ENCODE results near the gene SYTL2.

The SYTL2 gene

GRCh38 chr11:85709941-85710702, 100.8 kb downstream of the SYTL2 start:
- Histone ChIP-seq H3K36me3 (ENCODE audit: control insufficient read depth, insufficient read depth, low read length) (no peaks in the 10 kb centered on the region), H3K9me3 (ENCODE audit: control insufficient read depth, insufficient read depth, low read length) (no peaks in the 10 kb centered on the region), H3K4me1 (ENCODE audit: control insufficient read depth, insufficient read depth, low read length) (no peaks in the 10 kb centered on the region), H3K9ac (ENCODE audit: low read depth, low read length) (no peak overlapping the region), H3K4me3 (ENCODE audit: low read depth, low read length) (no peak overlapping the region), H3K27ac (ENCODE audit: low read depth, low read length) (no peak overlapping the region), H3K27me3 (ENCODE audit: control insufficient read depth, insufficient read depth, low read length) (no peaks in the 10 kb centered on the region)

- H3K36me3 ChIP-seq (ENCODE audit: control insufficient read depth, insufficient read depth, low read length): no peaks in the 10 kb centered on the region
- no peaks in the 10 kb centered on the region for H3K27me3 ChIP-seq (ENCODE audit: control insufficient read depth, insufficient read depth, low read length)
- H3K4me3 ChIP-seq (ENCODE audit: low read depth, low read length): no peak overlapping the region
- no peaks in the 10 kb centered on the region for H3K9me3 ChIP-seq (ENCODE audit: control insufficient read depth, insufficient read depth, low read length)
- H3K9ac ChIP-seq (ENCODE audit: low read depth, low read length): no peak overlapping the region
- H3K27ac ChIP-seq (ENCODE audit: low read depth, low read length): no peak overlapping the region
- no peaks in the 10 kb centered on the region for H3K4me1 ChIP-seq (ENCODE audit: control insufficient read depth, insufficient read depth, low read length)
Observed at GRCh38 chr11:85705800-85706199, 105.1 kb downstream of the SYTL2 start.

GRCh38 chr11:85704967-85705366, 106.0 kb downstream of the SYTL2 start:
- no peak overlapping the region for H3K27ac ChIP-seq (ENCODE audit: low read depth, low read length)
- H3K4me1 ChIP-seq (ENCODE audit: control insufficient read depth, insufficient read depth, low read length): no peaks in the 10 kb centered on the region
- no peak overlapping the region for H3K4me3 ChIP-seq (ENCODE audit: low read depth, low read length)
- no peaks in the 10 kb centered on the region for H3K9me3 ChIP-seq (ENCODE audit: control insufficient read depth, insufficient read depth, low read length)
- H3K27me3 ChIP-seq (ENCODE audit: control insufficient read depth, insufficient read depth, low read length): no peaks in the 10 kb centered on the region
- H3K9ac ChIP-seq (ENCODE audit: low read depth, low read length): no peak overlapping the region
- H3K36me3 ChIP-seq (ENCODE audit: control insufficient read depth, insufficient read depth, low read length): no peaks in the 10 kb centered on the region

GRCh38 chr11:85699957-85700741, 110.8 kb downstream of the SYTL2 start:
- H3K9ac ChIP-seq (ENCODE audit: low read depth, low read length): no peak overlapping the region
- H3K27ac ChIP-seq (ENCODE audit: low read depth, low read length): no peak overlapping the region
- H3K36me3 ChIP-seq (ENCODE audit: control insufficient read depth, insufficient read depth, low read length): no peaks in the 10 kb centered on the region
- H3K4me1 ChIP-seq (ENCODE audit: control insufficient read depth, insufficient read depth, low read length): no peaks in the 10 kb centered on the region
- H3K4me3 ChIP-seq (ENCODE audit: low read depth, low read length): no peak overlapping the region
- H3K9me3 ChIP-seq (ENCODE audit: control insufficient read depth, insufficient read depth, low read length): no peaks in the 10 kb centered on the region
- H3K27me3 ChIP-seq (ENCODE audit: control insufficient read depth, insufficient read depth, low read length): no peaks in the 10 kb centered on the region

GRCh38 chr11:85698195-85698594, 112.7 kb downstream of the SYTL2 start:
- H3K36me3 ChIP-seq (ENCODE audit: control insufficient read depth, insufficient read depth, low read length): no peaks in the 10 kb centered on the region
- no peak overlapping the region for H3K4me3 ChIP-seq (ENCODE audit: low read depth, low read length)
- H3K9me3 ChIP-seq (ENCODE audit: control insufficient read depth, insufficient read depth, low read length): no peaks in the 10 kb centered on the region
- H3K9ac ChIP-seq (ENCODE audit: low read depth, low read length): no peak overlapping the region
- H3K27me3 ChIP-seq (ENCODE audit: control insufficient read depth, insufficient read depth, low read length): no peaks in the 10 kb centered on the region
- no peak overlapping the region for H3K27ac ChIP-seq (ENCODE audit: low read depth, low read length)
- no peaks in the 10 kb centered on the region for H3K4me1 ChIP-seq (ENCODE audit: control insufficient read depth, insufficient read depth, low read length)

GRCh38 chr11:85697747-85698146, 113.2 kb downstream of the SYTL2 start:
- H3K4me3 ChIP-seq (ENCODE audit: low read depth, low read length): no peak overlapping the region
- no peaks in the 10 kb centered on the region for H3K9me3 ChIP-seq (ENCODE audit: control insufficient read depth, insufficient read depth, low read length)
- H3K9ac ChIP-seq (ENCODE audit: low read depth, low read length): no peak overlapping the region
- no peaks in the 10 kb centered on the region for H3K36me3 ChIP-seq (ENCODE audit: control insufficient read depth, insufficient read depth, low read length)
- H3K4me1 ChIP-seq (ENCODE audit: control insufficient read depth, insufficient read depth, low read length): no peaks in the 10 kb centered on the region
- H3K27ac ChIP-seq (ENCODE audit: low read depth, low read length): no peak overlapping the region
- no peaks in the 10 kb centered on the region for H3K27me3 ChIP-seq (ENCODE audit: control insufficient read depth, insufficient read depth, low read length)

GRCh38 chr11:85695546-85695945, 115.4 kb downstream of the SYTL2 start:
- H3K4me1 ChIP-seq (ENCODE audit: control insufficient read depth, insufficient read depth, low read length): no peaks in the 10 kb centered on the region
- no peak overlapping the region for H3K27ac ChIP-seq (ENCODE audit: low read depth, low read length)

GRCh38 chr11:85694385-85694980, 116.5 kb downstream of the SYTL2 start:
- Histone ChIP-seq H3K27me3 (ENCODE audit: control insufficient read depth, insufficient read depth, low read length) (no peaks in the 10 kb centered on the region), H3K4me1 (ENCODE audit: control insufficient read depth, insufficient read depth, low read length) (no peaks in the 10 kb centered on the region), H3K27ac (ENCODE audit: low read depth, low read length) (no peak overlapping the region), H3K36me3 (ENCODE audit: control insufficient read depth, insufficient read depth, low read length) (no peaks in the 10 kb centered on the region), H3K9me3 (ENCODE audit: control insufficient read depth, insufficient read depth, low read length) (no peaks in the 10 kb centered on the region), H3K9ac (ENCODE audit: low read depth, low read length) (no peak overlapping the region), H3K4me3 (ENCODE audit: low read depth, low read length) (no peak overlapping the region)

More at GRCh38 chr11:85695546-85695945, 115.4 kb downstream of the SYTL2 start:
- Histone ChIP-seq H3K9me3 (ENCODE audit: control insufficient read depth, insufficient read depth, low read length) (no peaks in the 10 kb centered on the region), H3K4me3 (ENCODE audit: low read depth, low read length) (no peak overlapping the region), H3K36me3 (ENCODE audit: control insufficient read depth, insufficient read depth, low read length) (no peaks in the 10 kb centered on the region), H3K27me3 (ENCODE audit: control insufficient read depth, insufficient read depth, low read length) (no peaks in the 10 kb centered on the region), H3K9ac (ENCODE audit: low read depth, low read length) (no peak overlapping the region)

GRCh38 chr11:85685820-85686459, 125.0 kb downstream of the SYTL2 start, which contains the start of gene CCDC89:
Gene CCDC89 (minus strand): TSS chr11:85686195. CDS start chr11:85686130, 65 bp downstream.
- Histone ChIP-seq H3K27ac (ENCODE audit: low read depth, low read length) (no peak within 1 kb of the TSS), H3K27me3 (ENCODE audit: control insufficient read depth, insufficient read depth, low read length) (no peaks in the 10 kb centered on the region), H3K4me1 (ENCODE audit: control insufficient read depth, insufficient read depth, low read length) (no peaks in the 10 kb centered on the region; the same call in 1 of the 2 replicates), H3K4me3 (ENCODE audit: low read depth, low read length) (no peak within 1 kb of the TSS), H3K36me3 (ENCODE audit: control insufficient read depth, insufficient read depth, low read length) (no peaks in the 10 kb centered on the region), H3K9ac (ENCODE audit: low read depth, low read length) (no peak within 1 kb of the TSS), H3K9me3 (ENCODE audit: control insufficient read depth, insufficient read depth, low read length) (no peaks in the 10 kb centered on the region)

- H3K9me3 ChIP-seq (ENCODE audit: control insufficient read depth, insufficient read depth, low read length): no peaks in the 10 kb centered on the region
- no peak overlapping the region for H3K4me3 ChIP-seq (ENCODE audit: low read depth, low read length)
- H3K27ac ChIP-seq (ENCODE audit: low read depth, low read length): no peak overlapping the region
- no peaks in the 10 kb centered on the region for H3K27me3 ChIP-seq (ENCODE audit: control insufficient read depth, insufficient read depth, low read length)
- H3K9ac ChIP-seq (ENCODE audit: low read depth, low read length): no peak overlapping the region
- no peaks in the 10 kb centered on the region; the same call in 1 of the 2 replicates for H3K4me1 ChIP-seq (ENCODE audit: control insufficient read depth, insufficient read depth, low read length)
- H3K36me3 ChIP-seq (ENCODE audit: control insufficient read depth, insufficient read depth, low read length): no peaks in the 10 kb centered on the region
Observed at GRCh38 chr11:85685125-85685819, 125.7 kb downstream of the SYTL2 start.
